ENCODE results near the gene DAZAP1.

The DAZAP1 gene

GRCh38 chr19:1410136-1410786 is 2.9 kb downstream of the DAZAP1 start:
- H3K27me3 ChIP-seq (ENCODE audit: insufficient read depth, insufficient read length): no peaks in the 10 kb centered on the region
- peaks cover 29% of the 10 kb centered on the region for H3K4me1 ChIP-seq (ENCODE audit: insufficient read depth, insufficient read length)
- H3K36me3 ChIP-seq (ENCODE audit: insufficient read depth, insufficient read length, low read length): peaks cover 60% of the 10 kb centered on the region
- H3K9ac ChIP-seq (ENCODE audit: insufficient read length, low read depth): peak overlapping the region; percentile 97
- DNase-seq (ENCODE audit: low read depth, low spot score): no peak
- H3K9me3 ChIP-seq (ENCODE audit: insufficient read depth, low read length): no peaks in the 10 kb centered on the region
- TF ChIP-seq ZNF274 (IDR thresholded peaks at IDR 0.05; ENCODE audit: low read depth, low read length) (no peak), YY1 (IDR thresholded peaks at IDR 0.05; ENCODE audit: insufficient read depth, insufficient read length) (no peak), SUZ12 (IDR thresholded peaks at IDR 0.05; ENCODE audit: extremely low read depth, insufficient read depth, insufficient read length) (no peak)
- H3K4me3 ChIP-seq (ENCODE audit: insufficient read length, low read depth): peak overlapping the region; percentile 22

GRCh38 chr19:1410789-1411188 is 3.4 kb downstream of the DAZAP1 start:
- Histone ChIP-seq H3K36me3 (ENCODE audit: insufficient read depth, insufficient read length, low read length) (peaks cover 60% of the 10 kb centered on the region), H3K4me3 (ENCODE audit: insufficient read length, low read depth) (no peak overlapping the region), H3K4me1 (ENCODE audit: insufficient read depth, insufficient read length) (peaks cover 31% of the 10 kb centered on the region), H3K9ac (ENCODE audit: insufficient read length, low read depth) (peak overlapping the region; percentile 97), H3K9me3 (ENCODE audit: insufficient read depth, low read length) (no peaks in the 10 kb centered on the region), H3K27me3 (ENCODE audit: insufficient read depth, insufficient read length) (no peaks in the 10 kb centered on the region)
- TF ChIP-seq SUZ12 (IDR thresholded peaks at IDR 0.05; ENCODE audit: extremely low read depth, insufficient read depth, insufficient read length): no peak
- no peak for TF ChIP-seq YY1 (IDR thresholded peaks at IDR 0.05; ENCODE audit: insufficient read depth, insufficient read length)
- TF ChIP-seq ZNF274 (IDR thresholded peaks at IDR 0.05; ENCODE audit: low read depth, low read length): no peak
- DNase-seq (ENCODE audit: low read depth, low spot score): no peak

GRCh38 chr19:1411255-1412191 is 4.1 kb downstream of the DAZAP1 start:
- Histone ChIP-seq H3K36me3 (ENCODE audit: insufficient read depth, insufficient read length, low read length) (peaks cover 67% of the 10 kb centered on the region), H3K4me1 (ENCODE audit: insufficient read depth, insufficient read length) (peaks cover 39% of the 10 kb centered on the region), H3K9me3 (ENCODE audit: insufficient read depth, low read length) (no peaks in the 10 kb centered on the region), H3K9ac (ENCODE audit: insufficient read length, low read depth) (peak overlapping the region; percentile 26), H3K27me3 (ENCODE audit: insufficient read depth, insufficient read length) (no peaks in the 10 kb centered on the region), H3K4me3 (ENCODE audit: insufficient read length, low read depth) (no peak overlapping the region)
- TF ChIP-seq YY1 (IDR thresholded peaks at IDR 0.05; ENCODE audit: insufficient read depth, insufficient read length) (no peak), ZNF274 (IDR thresholded peaks at IDR 0.05; ENCODE audit: low read depth, low read length) (no peak), SUZ12 (IDR thresholded peaks at IDR 0.05; ENCODE audit: extremely low read depth, insufficient read depth, insufficient read length) (no peak)
- DNase-seq (ENCODE audit: low read depth, low spot score): no peak

- H3K27me3 ChIP-seq (ENCODE audit: insufficient read depth, insufficient read length): no peaks in the 10 kb centered on the region
- TF ChIP-seq YY1 (IDR thresholded peaks at IDR 0.05; ENCODE audit: insufficient read depth, insufficient read length) (no peak), ZNF274 (IDR thresholded peaks at IDR 0.05; ENCODE audit: low read depth, low read length) (no peak), SUZ12 (IDR thresholded peaks at IDR 0.05; ENCODE audit: extremely low read depth, insufficient read depth, insufficient read length) (no peak)
- H3K9me3 ChIP-seq (ENCODE audit: insufficient read depth, low read length): no peaks in the 10 kb centered on the region
- peaks cover 45% of the 10 kb centered on the region for H3K4me1 ChIP-seq (ENCODE audit: insufficient read depth, insufficient read length)
- no peak for DNase-seq (ENCODE audit: low read depth, low spot score)
- peaks cover 76% of the 10 kb centered on the region for H3K36me3 ChIP-seq (ENCODE audit: insufficient read depth, insufficient read length, low read length)
- H3K9ac ChIP-seq (ENCODE audit: insufficient read length, low read depth): peak overlapping the region; percentile 26
- no peak overlapping the region for H3K4me3 ChIP-seq (ENCODE audit: insufficient read length, low read depth)
Measured at GRCh38 chr19:1412323-1412923, 5.0 kb downstream of the DAZAP1 start.

- Histone ChIP-seq H3K4me1 (ENCODE audit: insufficient read depth, insufficient read length) (peaks cover 45% of the 10 kb centered on the region), H3K9me3 (ENCODE audit: insufficient read depth, low read length) (no peaks in the 10 kb centered on the region), H3K36me3 (ENCODE audit: insufficient read depth, insufficient read length, low read length) (peaks cover 84% of the 10 kb centered on the region), H3K9ac (ENCODE audit: insufficient read length, low read depth) (no peak overlapping the region), H3K27me3 (ENCODE audit: insufficient read depth, insufficient read length) (no peaks in the 10 kb centered on the region), H3K4me3 (ENCODE audit: insufficient read length, low read depth) (no peak overlapping the region)
- DNase-seq (ENCODE audit: low read depth, low spot score): no peak
- TF ChIP-seq ZNF274 (IDR thresholded peaks at IDR 0.05; ENCODE audit: low read depth, low read length): no peak
Measured at GRCh38 chr19:1412995-1413800, 5.8 kb downstream of the DAZAP1 start.

GRCh38 chr19:1416014-1416841 is 8.8 kb downstream of the DAZAP1 start:
- TF ChIP-seq YY1 (IDR thresholded peaks at IDR 0.05; ENCODE audit: insufficient read depth, insufficient read length) (no peak), ZNF274 (IDR thresholded peaks at IDR 0.05; ENCODE audit: low read depth, low read length) (no peak), SUZ12 (IDR thresholded peaks at IDR 0.05; ENCODE audit: extremely low read depth, insufficient read depth, insufficient read length) (no peak)
- DNase-seq (ENCODE audit: low read depth, low spot score): no peak
- H3K27me3 ChIP-seq (ENCODE audit: insufficient read depth, insufficient read length): no peaks in the 10 kb centered on the region
- peaks cover 84% of the 10 kb centered on the region for H3K36me3 ChIP-seq (ENCODE audit: insufficient read depth, insufficient read length, low read length)
- H3K9ac ChIP-seq (ENCODE audit: insufficient read length, low read depth): peak overlapping the region; percentile 63
- peaks cover 34% of the 10 kb centered on the region for H3K4me1 ChIP-seq (ENCODE audit: insufficient read depth, insufficient read length)
- no peaks in the 10 kb centered on the region for H3K9me3 ChIP-seq (ENCODE audit: insufficient read depth, low read length)
- no peak overlapping the region for H3K4me3 ChIP-seq (ENCODE audit: insufficient read length, low read depth)
